ENCODE measurements around the gene TMEM212.
"Not testable (repeated sequence)": the region's sequence is repeated elsewhere in the genome, so short reads cannot be mapped to it uniquely, and the experiment has no call there.

Gene TMEM212

GRCh38 chr3:171895291-171895690, 52.1 kb downstream of the TMEM212 start:
- no peak for DNase-seq

GRCh38 chr3:171895900-171896299, 52.8 kb downstream of the TMEM212 start:
- no peak for DNase-seq

GRCh38 chr3:171896316-171896715, 53.2 kb downstream of the TMEM212 start:
- no peak for DNase-seq

GRCh38 chr3:171898192-171898591, 55.0 kb downstream of the TMEM212 start:
- no peak for DNase-seq

- DNase-seq = no peak
These were observed 57.3 kb downstream of the TMEM212 start for GRCh38 chr3:171900446-171900845.

- DNase-seq = no peak
These were observed 58.6 kb downstream of the TMEM212 start for GRCh38 chr3:171901615-171902312.

GRCh38 chr3:171904829-171905228, 61.7 kb downstream of the TMEM212 start:
- no peak for DNase-seq

GRCh38 chr3:171906503-171906902, 63.4 kb downstream of the TMEM212 start:
- DNase-seq = not testable (repeated sequence)

- no peak for DNase-seq
These were observed 64.0 kb downstream of the TMEM212 start for GRCh38 chr3:171906951-171907676.

GRCh38 chr3:171907761-171908160, 64.6 kb downstream of the TMEM212 start:
- no peak for DNase-seq

GRCh38 chr3:171908731-171909130, 65.6 kb downstream of the TMEM212 start:
- DNase-seq = no peak

All from CD4-positive, alpha-beta T cell treated with Interleukin-4 for 4 hours (primary cell).